ENCODE data around the gene JPT1.
A peak's percentile ranks its signal among the peaks of the same experiment; 100 is the strongest.
"Not testable (repeated sequence)": the region's sequence is repeated elsewhere in the genome, so short reads cannot be mapped to it uniquely, and the experiment has no call there.

The JPT1 gene

GRCh38 chr17:75154195-75155106, at the start of gene JPT1:
Gene JPT1, minus strand, starts transcription at chr17:75154512. Its CDS starts 115 bp downstream, at chr17:75154397.
- peak in 55 of 56 donors; percentile 70 to 98 (median 95) for DNase-seq

GRCh38 chr17:75199886-75200618, 45.7 kb upstream of the JPT1 start:
- no peak for DNase-seq

- DNase-seq, result no peak
These were observed 40.6 kb upstream of the JPT1 start for GRCh38 chr17:75194879-75195278.

- DNase-seq, result no peak
These were observed 37.3 kb upstream of the JPT1 start for GRCh38 chr17:75191584-75191983.

- DNase-seq, result no peak
These were observed 34.3 kb upstream of the JPT1 start for GRCh38 chr17:75188614-75189013.

- DNase-seq, result no peak
These were observed 29.9 kb upstream of the JPT1 start for GRCh38 chr17:75183999-75184884.

GRCh38 chr17:75182569-75183436, 28.5 kb upstream of the JPT1 start, which contains the start of gene SUMO2:
Gene SUMO2, minus strand, starts transcription at chr17:75182959. Its CDS starts 125 bp downstream, at chr17:75182834.
- DNase-seq, result peak in 55 of 56 donors; percentile 42 to 93 (median 85)

- DNase-seq, result peak in 14 of 56 donors; percentile 13 to 66 (median 44)
These were observed 27.9 kb upstream of the JPT1 start for GRCh38 chr17:75182319-75182568.

GRCh38 chr17:75181608-75182318, 27.5 kb upstream of the JPT1 start:
- DNase-seq, result peak in 23 of 56 donors; percentile 2 to 49 (median 32)

- no peak for DNase-seq
These were observed 26.8 kb upstream of the JPT1 start for GRCh38 chr17:75181110-75181509.

GRCh38 chr17:75178453-75178852, 24.1 kb upstream of the JPT1 start:
- no peak for DNase-seq

- no peak for DNase-seq
These were observed 22.3 kb upstream of the JPT1 start for GRCh38 chr17:75176625-75177024.

GRCh38 chr17:75174996-75175395, 20.7 kb upstream of the JPT1 start:
- no peak for DNase-seq

- no peak for DNase-seq
These were observed 19.2 kb upstream of the JPT1 start for GRCh38 chr17:75173526-75173925.

- DNase-seq, result no peak
These were observed 14.7 kb upstream of the JPT1 start for GRCh38 chr17:75168998-75169397.

- DNase-seq, result not testable (repeated sequence)
These were observed 10.3 kb upstream of the JPT1 start for GRCh38 chr17:75164606-75165005.

- DNase-seq, result no peak
These were observed 8.8 kb upstream of the JPT1 start for GRCh38 chr17:75163074-75163473.

GRCh38 chr17:75160211-75160610, 5.9 kb upstream of the JPT1 start:
- DNase-seq, result no peak

- no peak for DNase-seq
These were observed 5.1 kb upstream of the JPT1 start for GRCh38 chr17:75159196-75160031.
